HL-60 (cell line): Measurements from ENCODE around the gene GLIPR1L1.

Experiments
- CTCF ChIP-seq: IDR thresholded peaks from one replicate; pipeline ENCODE4 v1.5.1; 2011; ENCODE audit warnings: low read length, control low read depth, inconsistent platforms; ENCODE audit not compliant: insufficient read depth
- GABPA ChIP-seq: IDR thresholded peaks from 2 replicates; pipeline ENCODE4 v1.6.1; 2012; ENCODE audit warnings: low read depth
- POLR2AphosphoS5 ChIP-seq: IDR thresholded peaks from 2 replicates; pipeline ENCODE4 v1.6.1; 2012; ENCODE audit warnings: low read depth
- REST ChIP-seq: IDR thresholded peaks from 2 replicates; pipeline ENCODE4 v1.6.1; 2012; ENCODE audit warnings: low read depth; ENCODE audit not compliant: insufficient replicate concordance
- SPI1 ChIP-seq: IDR thresholded peaks from 2 replicates; pipeline ENCODE4 v1.6.1; 2012; ENCODE audit warnings: low read depth, mild to moderate bottlenecking, borderline replicate concordance

GRCh38 chr12:75315518-75315917 lies 19.0 kb upstream of the GLIPR1L1 start:
- TF ChIP-seq CTCF = no peak
- no peak for TF ChIP-seq SPI1
- no peak for TF ChIP-seq POLR2AphosphoS5
- TF ChIP-seq GABPA = no peak
- TF ChIP-seq REST = no peak
